HepG2 (cell line): ENCODE results near the gene ATG16L2. TPM values are rescaled to one million over a fixed set of nuclear protein-coding genes. Genes with fewer than 3 reads are reported as not detected.

Source experiments
- ATF7-NPFF ChIP-seq: sonication (generic); formaldehyde crosslinking; IDR thresholded peaks from 2 replicates; pipeline ENCODE4 v1.8.1; 2023; ENCODE audit warnings: mild to moderate bottlenecking, low read depth, missing genetic modification reagents, moderate library complexity
- CCDC6 ChIP-seq: sonication (generic); formaldehyde crosslinking; IDR thresholded peaks from 2 replicates; pipeline ENCODE4 v1.8.1; 2022; ENCODE audit warnings: mild to moderate bottlenecking, missing genetic modification reagents, moderate library complexity
- HCFC1 ChIP-seq: fragments of 150-350 bp; IDR thresholded peaks from 2 replicates; pipeline ENCODE4 v1.6.1; 2014; ENCODE audit warnings: low read depth, low read length
- PATZ1 ChIP-seq: sonication (generic); formaldehyde crosslinking; IDR thresholded peaks from 2 replicates; pipeline ENCODE4 v1.4.0; 2020; ENCODE audit warnings: missing genetic modification reagents
- PAWR ChIP-seq: sonication (generic); formaldehyde crosslinking; IDR thresholded peaks from 2 replicates; pipeline ENCODE4 v1.4.0; 2020; ENCODE audit warnings: missing genetic modification reagents, mild to moderate bottlenecking, borderline replicate concordance
- PAX8 ChIP-seq: sonication (generic); formaldehyde crosslinking; IDR thresholded peaks from 2 replicates; pipeline ENCODE4 v1.8.0; 2022; ENCODE audit warnings: mild to moderate bottlenecking, missing genetic modification reagents, borderline replicate concordance
- PHB2 ChIP-seq: fragments of 450-650 bp; IDR thresholded peaks from 2 replicates; pipeline ENCODE4 v1.6.1; 2018; ENCODE audit not compliant: partially characterized antibody
- RARA ChIP-seq: IDR thresholded peaks from 2 replicates; pipeline ENCODE4 v1.6.1; 2016; ENCODE audit warnings: missing genetic modification reagents, missing compliant biosample characterization
- RBM39 ChIP-seq: fragments of 200-400 bp; formaldehyde crosslinking; IDR thresholded peaks from one replicate; pipeline ENCODE4 v1.6.1; 2018; ENCODE audit warnings: antibody characterized with exemption, mild to moderate bottlenecking, low read depth, low read length; ENCODE audit not compliant: poor library complexity, severe bottlenecking
- SP5 ChIP-seq: IDR thresholded peaks from 2 replicates; pipeline ENCODE4 v1.6.1; 2016; ENCODE audit warnings: low read depth, borderline replicate concordance
- SPEN ChIP-seq: sonication (generic); formaldehyde crosslinking; IDR thresholded peaks from 2 replicates; pipeline ENCODE4 v1.5.1; 2020; ENCODE audit warnings: low read depth, mild to moderate bottlenecking, missing genetic modification reagents
- TBL1XR1 ChIP-seq: fragments of 150-350 bp; IDR thresholded peaks from 2 replicates; pipeline ENCODE4 v1.6.1; 2014; ENCODE audit warnings: borderline replicate concordance, low read length; ENCODE audit not compliant: partially characterized antibody
- TP53 ChIP-seq: sonication (generic); formaldehyde crosslinking; conservative IDR thresholded peaks from 2 replicates; pipeline ENCODE4 v1.4.0; 2020; ENCODE audit warnings: missing genetic modification reagents
- TRAFD1 ChIP-seq: sonication (generic); formaldehyde crosslinking; IDR thresholded peaks from 2 replicates; pipeline ENCODE4 v1.5.1; 2020; ENCODE audit warnings: missing genetic modification reagents, mild to moderate bottlenecking, borderline replicate concordance
- XRCC5 ChIP-seq: fragments of 200-400 bp; formaldehyde crosslinking; optimal IDR thresholded peaks from 2 replicates; pipeline ENCODE3; 2017; ENCODE audit warnings: mild to moderate bottlenecking, low read length
- ZKSCAN8 ChIP-seq: IDR thresholded peaks from 2 replicates; pipeline ENCODE4 v1.6.1; 2016; ENCODE audit warnings: borderline replicate concordance, missing genetic modification reagents, missing compliant biosample characterization
- ZMYM3 ChIP-seq: sonication (generic); formaldehyde crosslinking; IDR thresholded peaks from 2 replicates; pipeline ENCODE4 v1.5.1; 2020; ENCODE audit warnings: mild to moderate bottlenecking, missing genetic modification reagents
- ZNF292 ChIP-seq: sonication (generic); formaldehyde crosslinking; IDR thresholded peaks from 2 replicates; pipeline ENCODE4 v1.8.1; 2022; ENCODE audit warnings: mild to moderate bottlenecking, low read depth, missing genetic modification reagents, borderline replicate concordance
- ZNF326 ChIP-seq: sonication (generic); formaldehyde crosslinking; IDR thresholded peaks from 2 replicates; pipeline ENCODE4 v1.4.0; 2020; ENCODE audit warnings: missing genetic modification reagents, borderline replicate concordance
- ZNF33B ChIP-seq: sonication (generic); formaldehyde crosslinking; IDR thresholded peaks from 2 replicates; pipeline ENCODE4 v1.5.1; 2020; ENCODE audit warnings: mild to moderate bottlenecking, missing genetic modification reagents
- ZNF766 ChIP-seq: sonication (generic); formaldehyde crosslinking; IDR thresholded peaks from 2 replicates; pipeline ENCODE4 v1.5.0; 2020; ENCODE audit warnings: missing genetic modification reagents, borderline replicate concordance
- ZNF790 ChIP-seq: sonication (generic); formaldehyde crosslinking; IDR thresholded peaks from 2 replicates; pipeline ENCODE4 v1.8.0; 2022; ENCODE audit warnings: missing genetic modification reagents, mild to moderate bottlenecking, borderline replicate concordance
- polyA plus RNA-seq, 8 experiments: library from polyadenylated mRNA; depleted of rRNA in 3 of 8; stranded (reverse) in 7 of 8; unstranded in 1 of 8; fragments of >200 nt; fragmentation: Illumina TruSeq in 4 of 8; extraction: Trizol in 4 of 8; gene quantifications; 2 replicates each; pipeline versions ENCODE4 v1.2.1 to v1.2.3, GENCODE V29; 2011 to 2016; ENCODE audit warnings: low read depth in 4 of 8, missing spikeins in 1 of 8, mixed read lengths in 1 of 8; ENCODE audit not compliant: insufficient read depth in 1 of 8
- total RNA-seq, 5 experiments: library from RNA; depleted of rRNA; stranded (reverse); fragments of >200 nt; fragmentation: Illumina TruSeq; extraction: Trizol; gene quantifications; 2 replicates each; pipeline ENCODE4 v1.2.3, GENCODE V29; 2016; ENCODE audit warnings: low read depth in 1 of 5
- TF ChIP-seq, protein P1 (sequence below): sonication (generic); formaldehyde crosslinking; IDR thresholded peaks from 2 replicates; pipeline ENCODE4 v1.4.0; 2020; ENCODE audit warnings: missing genetic modification reagents
- TF ChIP-seq, protein P2 (sequence below): sonication (generic); formaldehyde crosslinking; IDR thresholded peaks from 2 replicates; pipeline ENCODE4 v1.8.1; 2022; ENCODE audit warnings: mild to moderate bottlenecking, missing genetic modification reagents

Gene ATG16L2
- total and polyA plus RNA-seq, 2 of the 13 experiments (the other 11 are each of a cell fraction or from before 2014, with no cell fraction given) = 6.2 to 14.8 TPM

DNA sequence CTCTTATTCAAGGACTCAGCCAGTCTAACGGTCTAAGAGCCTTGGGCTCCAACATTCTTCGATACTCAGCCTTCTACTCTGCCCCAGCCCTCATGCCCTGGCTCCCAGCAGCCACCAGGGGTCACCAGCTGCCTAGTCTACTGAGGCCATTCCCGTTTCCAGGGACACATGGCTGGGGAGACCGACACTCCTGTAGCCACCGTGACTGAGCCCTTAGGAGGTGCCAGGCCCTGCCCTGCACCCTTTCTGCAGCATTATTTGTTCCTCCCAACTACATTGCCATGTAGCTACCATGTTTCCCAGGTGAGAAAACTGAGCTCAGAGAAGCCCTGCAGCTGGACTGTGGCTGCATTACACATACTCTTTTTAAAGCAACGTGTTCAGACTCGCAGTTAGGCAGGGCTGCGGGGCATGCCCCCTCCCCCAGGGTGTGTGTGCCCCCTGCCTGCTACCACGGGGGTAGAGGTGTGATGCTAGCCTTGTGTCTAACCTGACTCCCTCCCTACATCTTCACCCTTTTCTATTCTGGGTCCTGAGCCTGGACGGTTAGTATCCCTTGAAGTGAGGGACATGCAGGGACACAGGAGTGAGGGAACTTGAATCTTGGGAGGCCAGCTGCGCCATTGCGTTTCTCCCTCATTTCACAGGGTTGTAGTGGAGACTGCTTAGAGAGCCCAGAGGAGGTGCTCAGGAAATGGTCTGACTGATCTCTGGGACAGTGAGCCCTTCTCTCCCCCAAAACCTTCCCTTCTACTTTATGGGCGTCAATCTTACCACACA is 17.5 kb downstream of the ATG16L2 start (continued):
- TF ChIP-seq PATZ1 (peak; percentile 27; the same call in 1 of the 2 replicates), HCFC1 (no peak), ZKSCAN8 (CRISPR knock-in tag) (no peak), TP53 (CRISPR knock-in tag) (no peak), SP5 (CRISPR knock-in tag) (no peak), PHB2 (no peak), ZNF292 (CRISPR knock-in tag) (no peak), CCDC6 (CRISPR knock-in tag) (no peak), ZMYM3 (CRISPR knock-in tag) (no peak), ZNF326 (no peak), TRAFD1 (CRISPR knock-in tag) (no peak), RBM39 (no peak), XRCC5 (peak; percentile 73), PAWR (no peak), ZNF790 (CRISPR knock-in tag) (no peak), ZNF33B (no peak), SPEN (CRISPR knock-in tag) (no peak), TBL1XR1 (no peak), PAX8 (CRISPR knock-in tag) (no peak), ZNF766 (CRISPR knock-in tag) (no peak), RARA (CRISPR knock-in tag) (no peak), ATF7-NPFF (no peak)
- TF ChIP-seq, protein P1, sequence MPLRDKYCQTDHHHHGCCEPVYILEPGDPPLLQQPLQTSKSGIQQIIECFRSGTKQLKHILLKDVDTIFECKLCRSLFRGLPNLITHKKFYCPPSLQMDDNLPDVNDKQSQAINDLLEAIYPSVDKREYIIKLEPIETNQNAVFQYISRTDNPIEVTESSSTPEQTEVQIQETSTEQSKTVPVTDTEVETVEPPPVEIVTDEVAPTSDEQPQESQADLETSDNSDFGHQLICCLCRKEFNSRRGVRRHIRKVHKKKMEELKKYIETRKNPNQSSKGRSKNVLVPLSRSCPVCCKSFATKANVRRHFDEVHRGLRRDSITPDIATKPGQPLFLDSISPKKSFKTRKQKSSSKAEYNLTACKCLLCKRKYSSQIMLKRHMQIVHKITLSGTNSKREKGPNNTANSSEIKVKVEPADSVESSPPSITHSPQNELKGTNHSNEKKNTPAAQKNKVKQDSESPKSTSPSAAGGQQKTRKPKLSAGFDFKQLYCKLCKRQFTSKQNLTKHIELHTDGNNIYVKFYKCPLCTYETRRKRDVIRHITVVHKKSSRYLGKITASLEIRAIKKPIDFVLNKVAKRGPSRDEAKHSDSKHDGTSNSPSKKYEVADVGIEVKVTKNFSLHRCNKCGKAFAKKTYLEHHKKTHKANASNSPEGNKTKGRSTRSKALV (CRISPR knock-in tag) = no peak
- TF ChIP-seq, protein P2, sequence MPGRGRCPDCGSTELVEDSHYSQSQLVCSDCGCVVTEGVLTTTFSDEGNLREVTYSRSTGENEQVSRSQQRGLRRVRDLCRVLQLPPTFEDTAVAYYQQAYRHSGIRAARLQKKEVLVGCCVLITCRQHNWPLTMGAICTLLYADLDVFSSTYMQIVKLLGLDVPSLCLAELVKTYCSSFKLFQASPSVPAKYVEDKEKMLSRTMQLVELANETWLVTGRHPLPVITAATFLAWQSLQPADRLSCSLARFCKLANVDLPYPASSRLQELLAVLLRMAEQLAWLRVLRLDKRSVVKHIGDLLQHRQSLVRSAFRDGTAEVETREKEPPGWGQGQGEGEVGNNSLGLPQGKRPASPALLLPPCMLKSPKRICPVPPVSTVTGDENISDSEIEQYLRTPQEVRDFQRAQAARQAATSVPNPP (CRISPR knock-in tag) = no peak
